NB4 (cell line): ENCODE data around the gene OSBPL2.

ENCODE experiments used
- MAX ChIP-seq: IDR thresholded peaks from 2 replicates; pipeline ENCODE4 v1.6.1; 2011; ENCODE audit warnings: low read depth, low read length
- MYC ChIP-seq: IDR thresholded peaks from 2 replicates; pipeline ENCODE4 v1.6.1; 2011; ENCODE audit warnings: low read depth, low read length
- POLR2A ChIP-seq: IDR thresholded peaks from 2 replicates; pipeline ENCODE4 v1.6.1; 2011; ENCODE audit warnings: mild to moderate bottlenecking; ENCODE audit not compliant: insufficient read length; ENCODE audit errors: extremely low read depth
- TF ChIP-seq, protein P1 (sequence below): IDR thresholded peaks from one replicate; pipeline ENCODE4 v1.5.1; 2012; ENCODE audit warnings: low read depth, low read length

DNA sequence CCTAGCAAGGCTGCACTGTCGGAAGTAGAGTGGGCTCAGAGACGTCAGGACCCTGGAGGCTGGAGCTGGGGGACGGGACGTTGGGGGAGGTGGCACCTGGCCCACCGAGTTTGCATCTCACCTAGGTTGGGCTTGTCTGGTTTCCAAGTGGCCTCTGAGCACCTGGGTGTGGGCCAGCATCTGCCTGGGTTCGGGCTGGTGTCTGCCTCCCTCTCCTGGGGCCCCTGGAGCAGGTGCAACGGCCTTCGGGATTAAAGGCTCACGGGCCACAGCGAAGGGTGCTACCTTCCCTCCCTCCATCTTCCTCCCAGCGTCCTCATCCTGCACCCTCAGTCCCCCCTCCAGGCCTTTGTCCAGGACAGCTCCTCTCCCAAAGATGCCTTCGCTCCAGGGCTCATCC lies 24.3 kb upstream of the OSBPL2 start:
- TF ChIP-seq, protein P1, sequence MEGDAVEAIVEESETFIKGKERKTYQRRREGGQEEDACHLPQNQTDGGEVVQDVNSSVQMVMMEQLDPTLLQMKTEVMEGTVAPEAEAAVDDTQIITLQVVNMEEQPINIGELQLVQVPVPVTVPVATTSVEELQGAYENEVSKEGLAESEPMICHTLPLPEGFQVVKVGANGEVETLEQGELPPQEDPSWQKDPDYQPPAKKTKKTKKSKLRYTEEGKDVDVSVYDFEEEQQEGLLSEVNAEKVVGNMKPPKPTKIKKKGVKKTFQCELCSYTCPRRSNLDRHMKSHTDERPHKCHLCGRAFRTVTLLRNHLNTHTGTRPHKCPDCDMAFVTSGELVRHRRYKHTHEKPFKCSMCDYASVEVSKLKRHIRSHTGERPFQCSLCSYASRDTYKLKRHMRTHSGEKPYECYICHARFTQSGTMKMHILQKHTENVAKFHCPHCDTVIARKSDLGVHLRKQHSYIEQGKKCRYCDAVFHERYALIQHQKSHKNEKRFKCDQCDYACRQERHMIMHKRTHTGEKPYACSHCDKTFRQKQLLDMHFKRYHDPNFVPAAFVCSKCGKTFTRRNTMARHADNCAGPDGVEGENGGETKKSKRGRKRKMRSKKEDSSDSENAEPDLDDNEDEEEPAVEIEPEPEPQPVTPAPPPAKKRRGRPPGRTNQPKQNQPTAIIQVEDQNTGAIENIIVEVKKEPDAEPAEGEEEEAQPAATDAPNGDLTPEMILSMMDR = no peak
- TF ChIP-seq MYC (no peak), MAX (no peak), POLR2A (no peak)
